GM18873 (cell line): ENCODE measurements around the gene TTC31.
"Not testable (repeated sequence)": the region's sequence is repeated elsewhere in the genome, so short reads cannot be mapped to it uniquely, and the experiment has no call there.

Source experiments
- ATAC-seq: cut with Tn5 transposase; IDR thresholded peaks from one replicate; pipeline ENCODE4 v1.9.1; 2021; ENCODE audit warnings: mild to moderate bottlenecking, moderate library complexity, moderate number of reproducible peaks; ENCODE audit not compliant: unreplicated experiment, low FRiP score

Gene TTC31

GRCh38 chr2:74457129-74457548, 25.7 kb upstream of the TTC31 start:
- no peak for ATAC-seq

GRCh38 chr2:74457549-74458131, 25.2 kb upstream of the TTC31 start:
- ATAC-seq, result peak; percentile 23

DNA sequence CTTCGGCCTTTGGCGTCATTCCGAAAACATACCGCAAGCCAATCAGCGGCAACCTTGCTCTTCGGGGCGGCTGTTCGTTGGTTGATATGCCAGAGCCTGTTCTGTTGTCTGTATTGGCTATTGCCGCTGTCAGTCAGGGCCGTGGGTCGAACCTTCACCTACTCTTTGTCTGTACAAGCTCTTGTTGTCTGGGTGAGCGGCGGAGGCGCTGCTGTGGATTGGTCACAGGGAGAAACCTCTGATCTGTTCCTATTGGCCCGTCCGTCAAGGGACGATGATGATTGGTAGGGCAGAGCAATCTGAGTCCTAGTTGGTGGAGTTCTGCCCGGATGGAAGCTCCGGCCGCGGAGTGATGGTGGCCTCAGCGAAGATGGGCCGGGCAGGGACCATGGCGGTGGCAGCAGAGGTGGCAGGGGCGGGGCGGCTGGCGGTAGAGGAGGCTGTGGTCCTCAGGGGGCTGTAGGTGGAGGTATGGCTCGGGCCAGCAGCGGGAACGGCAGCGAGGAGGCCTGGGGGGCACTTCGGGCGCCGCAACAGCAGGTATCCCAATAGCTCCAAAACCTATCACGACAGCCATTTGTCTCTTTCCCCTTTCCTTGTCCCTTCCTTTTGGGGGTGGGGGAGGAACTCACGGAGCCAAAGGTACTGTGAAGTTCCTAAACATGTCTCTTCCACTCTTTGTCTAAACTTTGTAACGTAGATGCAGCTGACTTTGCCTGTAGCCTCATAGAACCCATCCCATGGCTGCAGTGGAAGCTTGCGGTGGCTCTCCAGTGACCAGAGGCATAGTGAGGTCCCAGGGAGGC, 24.5 kb upstream of the TTC31 start, which contains the start of gene WBP1:
Gene WBP1, plus strand, starts transcription at position 307 of the 806 bp plus-strand sequence. Its CDS starts 165 bp downstream, at position 472.
- peak; percentile 83 for ATAC-seq

GRCh38 chr2:74458938-74459363, 23.9 kb upstream of the TTC31 start:
- no peak for ATAC-seq

- ATAC-seq, result not testable (repeated sequence)
These were observed 23.3 kb upstream of the TTC31 start for GRCh38 chr2:74459503-74460118.

GRCh38 chr2:74460187-74460586, 22.7 kb upstream of the TTC31 start:
- ATAC-seq, result not testable (repeated sequence)

GRCh38 chr2:74461187-74462053, 21.5 kb upstream of the TTC31 start:
- no peak for ATAC-seq

DNA sequence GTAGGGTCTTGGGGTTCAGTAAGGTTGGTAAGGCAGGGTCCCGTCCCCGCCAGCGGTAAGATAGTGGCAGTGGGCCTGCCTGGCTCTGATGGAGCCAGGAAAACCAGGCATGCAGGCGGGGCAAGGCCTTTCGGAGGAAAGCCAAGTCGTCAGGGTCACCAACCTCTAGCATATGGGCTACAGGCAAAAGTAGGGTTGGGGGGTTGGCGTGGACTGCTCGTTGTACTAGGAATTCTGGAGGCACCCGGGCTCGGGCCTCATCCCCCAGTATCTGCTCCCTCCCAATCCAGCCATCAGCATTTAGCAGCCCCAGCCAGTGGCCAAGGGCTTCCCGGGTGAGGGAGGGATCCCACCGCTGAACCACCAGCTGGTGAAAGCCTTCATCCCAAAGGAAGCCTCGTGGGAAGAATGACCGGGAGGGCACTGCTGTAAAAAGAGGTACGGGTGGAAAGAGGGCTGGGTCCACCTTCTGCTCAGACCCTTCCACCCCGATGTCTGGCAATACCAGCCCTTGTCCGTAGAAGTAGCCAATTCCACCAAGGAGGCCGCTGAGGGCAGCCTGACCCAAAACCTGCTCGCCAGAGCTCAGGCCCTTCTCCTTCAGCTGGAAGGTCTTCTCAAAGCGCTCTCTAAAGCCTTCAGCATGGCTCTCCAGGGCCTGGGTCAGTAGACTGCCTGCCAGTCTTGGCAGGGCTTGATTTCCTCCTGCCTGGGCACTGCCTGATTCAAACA, 20.7 kb upstream of the TTC31 start:
- ATAC-seq, result no peak

DNA sequence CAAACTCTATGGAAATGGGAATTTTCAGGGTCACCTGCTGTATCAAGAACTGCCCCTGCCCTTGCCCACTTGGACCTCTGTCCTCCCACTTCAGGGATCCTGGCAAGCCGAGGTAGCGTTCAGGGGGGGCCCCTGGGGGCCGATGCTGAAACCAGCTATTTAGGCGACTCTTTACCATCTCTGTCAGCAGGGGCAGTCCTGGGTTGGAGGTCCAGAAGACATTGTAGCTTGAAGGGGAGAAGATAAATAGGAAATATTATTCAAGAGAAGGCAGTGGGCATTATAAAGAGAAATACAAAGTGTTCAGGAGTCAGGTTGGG, 20.1 kb upstream of the TTC31 start:
- no peak for ATAC-seq

GRCh38 chr2:74464406-74464805, 18.5 kb upstream of the TTC31 start:
- ATAC-seq, result no peak

DNA sequence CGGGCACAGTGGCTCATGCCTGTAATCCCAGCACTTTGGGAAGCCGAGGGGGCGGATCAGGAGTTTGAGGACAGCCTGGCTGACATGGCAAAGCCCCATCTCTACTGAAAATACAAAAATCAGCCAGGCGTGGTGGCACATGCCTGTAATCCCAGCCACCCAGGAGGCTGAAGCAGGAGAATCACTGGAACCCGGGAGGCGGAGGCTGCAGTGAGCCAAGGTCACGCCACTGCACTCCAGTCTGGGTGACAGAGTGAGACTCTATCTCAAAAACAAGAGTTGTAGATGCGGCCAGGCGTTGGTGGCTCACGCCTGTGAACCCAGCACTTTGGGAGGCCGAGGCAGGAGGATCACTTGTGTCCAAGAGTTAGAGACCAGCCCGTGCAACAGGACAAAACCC, 12.1 kb upstream of the TTC31 start:
- ATAC-seq, result not testable (repeated sequence)

GRCh38 chr2:74471332-74472065, 11.4 kb upstream of the TTC31 start:
- no peak for ATAC-seq

DNA sequence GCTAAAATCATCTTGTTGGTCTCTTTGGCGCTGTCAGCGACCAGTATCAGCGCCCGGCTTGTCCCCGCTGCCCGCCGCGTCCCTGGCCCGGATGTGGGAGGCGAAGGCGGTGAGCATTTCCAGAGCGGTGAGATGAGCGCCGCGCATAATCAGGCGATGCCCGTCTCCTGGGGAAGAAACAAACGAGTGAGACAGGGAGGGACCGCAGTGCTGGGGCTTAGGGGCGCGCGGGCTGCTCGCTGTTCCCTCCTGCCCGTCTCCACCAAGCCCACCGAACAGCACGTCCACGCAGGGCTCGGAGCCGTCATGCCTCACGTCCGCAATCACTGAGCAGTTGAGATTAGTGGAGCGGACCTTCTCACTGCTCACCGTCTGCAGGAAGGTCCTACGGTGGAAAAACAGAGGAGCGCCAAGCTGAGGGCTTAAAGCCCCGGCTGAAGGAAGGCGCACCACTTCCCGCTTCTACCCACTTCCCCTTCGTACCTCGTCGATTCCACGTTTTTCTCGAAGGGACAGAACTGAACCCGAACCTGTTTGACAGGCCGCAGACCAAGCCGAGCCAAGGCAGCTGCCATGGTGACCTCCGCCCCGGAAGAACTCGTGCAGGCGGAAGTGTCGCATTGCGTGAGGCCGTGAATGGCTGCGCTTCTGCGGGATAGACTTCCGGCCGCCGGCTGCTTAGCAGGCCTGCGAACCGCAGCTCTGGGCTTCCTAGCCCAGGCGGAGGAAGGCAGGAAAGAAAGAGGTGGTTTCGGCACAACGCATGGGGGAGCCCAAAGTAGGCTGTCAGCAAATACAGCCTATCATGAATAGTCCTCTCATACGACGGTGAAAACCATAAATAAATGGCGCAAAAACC, 10.6 kb upstream of the TTC31 start, which contains the start of gene MRPL53:
Gene MRPL53, minus strand, starts transcription at position 595 of the 859 bp plus-strand sequence. Its CDS starts 20 bp downstream, at position 575.
- ATAC-seq, result peak; percentile 68

DNA sequence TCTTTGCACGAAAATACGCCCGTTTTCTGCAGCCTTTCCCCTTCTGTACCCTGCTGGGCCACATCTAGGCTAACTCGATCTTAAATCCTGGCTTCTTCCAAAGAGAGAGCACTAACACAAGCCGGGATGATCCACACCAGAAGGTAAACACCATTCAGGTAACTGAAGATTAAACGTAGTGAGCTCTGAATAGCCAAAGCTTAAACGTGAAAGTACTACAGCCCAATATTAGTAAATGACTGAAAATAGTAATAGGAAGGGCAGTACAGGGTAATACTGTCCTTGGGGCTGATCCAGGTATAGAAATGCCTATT, 10.0 kb upstream of the TTC31 start:
- no peak for ATAC-seq

GRCh38 chr2:74474481-74474880, 8.4 kb upstream of the TTC31 start:
- no peak for ATAC-seq

- ATAC-seq, result no peak
These were observed 8.0 kb upstream of the TTC31 start for GRCh38 chr2:74474899-74475298.

GRCh38 chr2:74481431-74481830, 1.4 kb upstream of the TTC31 start:
- no peak for ATAC-seq
